Liver (tissue), 9 donors: ENCODE results near the gene PYGB. TPM values are rescaled to one million over a fixed set of nuclear protein-coding genes. Genes with fewer than 3 reads are reported as not detected.

Source experiments
- DNase-seq: peaks from one replicate; pipeline ENCODE4 v3.0.0-alpha.2; 2017; ENCODE audit warnings: low spot score
- H3K27ac ChIP-seq, 2 donors: one replicate each; pipeline ENCODE4 v1.7.0; 2013; ENCODE audit warnings: inconsistent platforms in 2 of 2, low read length in 2 of 2, control low read depth in 1 of 2, low read depth in 1 of 2, mild to moderate bottlenecking in 1 of 2
- H3K27me3 ChIP-seq, 4 donors: one replicate each; pipeline versions ENCODE4 v1.6.1 to v1.7.0; 2013; ENCODE audit warnings: low read length in 3 of 4, inconsistent platforms in 1 of 4, mild to moderate bottlenecking in 1 of 4, moderate library complexity in 1 of 4; ENCODE audit not compliant: control insufficient read depth in 4 of 4, insufficient read depth in 4 of 4
- H3K36me3 ChIP-seq, 4 donors: one replicate each; pipeline versions ENCODE4 v1.6.1 to v1.7.0; 2013; ENCODE audit warnings: low read length in 3 of 4, mild to moderate bottlenecking in 3 of 4, low read depth in 1 of 4, moderate library complexity in 1 of 4; ENCODE audit not compliant: control insufficient read depth in 4 of 4, insufficient read depth in 3 of 4
- H3K4me1 ChIP-seq, 4 donors: one replicate each; pipeline versions ENCODE4 v1.6.1 to v1.7.0; 2013; ENCODE audit warnings: low read length in 3 of 4, mild to moderate bottlenecking in 3 of 4, moderate library complexity in 1 of 4; ENCODE audit not compliant: control insufficient read depth in 4 of 4, insufficient read depth in 4 of 4
- H3K4me3 ChIP-seq, 3 donors: one replicate each; pipeline versions ENCODE4 v1.6.1 to v1.7.0; 2013; ENCODE audit warnings: low read length in 3 of 3, control low read depth in 1 of 3, low read depth in 1 of 3, mild to moderate bottlenecking in 1 of 3
- H3K9ac ChIP-seq, 2 donors: one replicate each; pipeline ENCODE4 v1.7.0; 2013; ENCODE audit warnings: low read length in 2 of 2, mild to moderate bottlenecking in 2 of 2, moderate library complexity in 2 of 2, control low read depth in 1 of 2, low read depth in 1 of 2
- H3K9me3 ChIP-seq, 4 donors: one replicate each; pipeline versions ENCODE4 v1.6.1 to v1.7.0; 2013; ENCODE audit warnings: low read length in 3 of 4; ENCODE audit not compliant: control insufficient read depth in 4 of 4
- ATF3 ChIP-seq: IDR thresholded peaks from 2 replicates; pipeline ENCODE4 v1.6.1; 2016; ENCODE audit warnings: antibody characterized with exemption
- CTCF ChIP-seq: fragments of 150-350 bp; IDR thresholded peaks from 2 replicates; pipeline ENCODE4 v1.5.1; 2017; ENCODE audit warnings: improper control_type of control experiment, low read depth, low read length; ENCODE audit not compliant: missing input control
- EGR1 ChIP-seq, 2 donors: IDR thresholded peaks; 2 replicates each; pipeline ENCODE4 v1.6.1; 2016 to 2018; ENCODE audit warnings: antibody characterized with exemption in 2 of 2, low read depth in 2 of 2
- FOXA1 ChIP-seq: IDR thresholded peaks from 2 replicates; pipeline ENCODE4 v1.6.1; 2016; ENCODE audit warnings: antibody characterized with exemption
- FOXA2 ChIP-seq: IDR thresholded peaks from 2 replicates; pipeline ENCODE4 v1.6.1; 2016; ENCODE audit warnings: antibody characterized with exemption
- GABPA ChIP-seq, 2 donors: IDR thresholded peaks in 1 of 2; conservative IDR thresholded peaks in 1 of 2; 2 replicates each; pipeline ENCODE4 v1.6.1; 2016; ENCODE audit warnings: antibody characterized with exemption in 2 of 2, mild to moderate bottlenecking in 1 of 2, moderate library complexity in 1 of 2
- HNF4A ChIP-seq, 2 donors: conservative IDR thresholded peaks; 2 replicates each; pipeline ENCODE4 v1.6.1; 2016; ENCODE audit warnings: antibody characterized with exemption in 2 of 2, mild to moderate bottlenecking in 2 of 2
- JUND ChIP-seq, 2 donors: IDR thresholded peaks; 2 replicates each; pipeline ENCODE4 v1.6.1; 2016; ENCODE audit warnings: antibody characterized with exemption in 2 of 2
- MAX ChIP-seq: IDR thresholded peaks from 2 replicates; pipeline ENCODE4 v1.6.1; 2016; ENCODE audit warnings: antibody characterized with exemption
- NR2F2 ChIP-seq: IDR thresholded peaks from 2 replicates; pipeline ENCODE4 v1.6.1; 2016; ENCODE audit warnings: antibody characterized with exemption
- RAD21 ChIP-seq, 2 donors: IDR thresholded peaks; 2 replicates each; pipeline ENCODE4 v1.6.1; 2016; ENCODE audit warnings: antibody characterized with exemption in 2 of 2, mild to moderate bottlenecking in 2 of 2
- REST ChIP-seq: IDR thresholded peaks from 2 replicates; pipeline ENCODE4 v1.6.1; 2016; ENCODE audit warnings: antibody characterized with exemption, mild to moderate bottlenecking
- RXRA ChIP-seq, 2 donors: IDR thresholded peaks; 2 replicates each; pipeline ENCODE4 v1.6.1; 2017 to 2018; ENCODE audit warnings: antibody characterized with exemption in 2 of 2, mild to moderate bottlenecking in 1 of 2
- YY1 ChIP-seq: IDR thresholded peaks from 2 replicates; pipeline ENCODE4 v1.6.1; 2016; ENCODE audit warnings: antibody characterized with exemption, mild to moderate bottlenecking
- WGBS: extraction: QIAGEN DNeasy Blood & Tissue Kit; methylation state at CpG from one replicate; pipeline ENCODE4 v1.1.7; 2013; 5-methylcytosine and 5-hydroxymethylcytosine counted together
- polyA plus RNA-seq, 2 donors: library from polyadenylated mRNA; stranded (reverse) in 1 of 2; unstranded in 1 of 2; fragments of 200-250 nt in 1 of 2; fragments of >200 nt in 1 of 2; fragmentation: Nextera tagmentation in 1 of 2; extraction: Ambion mirVana in 1 of 2; gene quantifications; one replicate each; pipeline versions ENCODE4 v1.2.1 to v1.2.3, GENCODE V29; 2013 to 2015
- total RNA-seq, 2 donors: library from RNA; depleted of rRNA; stranded (reverse); fragments of >200 nt; gene quantifications; one replicate each; pipeline ENCODE4 v1.2.3, GENCODE V29; 2014
- donor health status: healthy.
- donor health status: healthy.
- donor health status: healthy.
- donor health status: healthy.
- donor health status: healthy.

Gene PYGB
- total and polyA plus RNA-seq, 4 donors = 3.6 to 11.7 (median 9.8) TPM

- H3K36me3 ChIP-seq = peaks cover 0 to 33% (median 5%) of the 10 kb centered on the region in 4 donors
- H3K9me3 ChIP-seq = no peaks in the 10 kb centered on the region
- no peak for TF ChIP-seq CTCF
- no peak for TF ChIP-seq RAD21 (IDR thresholded peaks at IDR 0.05)
- TF ChIP-seq ATF3 = no peak
- TF ChIP-seq JUND (IDR thresholded peaks at IDR 0.05) = no peak
- TF ChIP-seq REST = no peak
- TF ChIP-seq NR2F2 = no peak
- no peak for TF ChIP-seq RXRA (IDR thresholded peaks at IDR 0.05)
- TF ChIP-seq FOXA1 = no peak
- H3K4me1 ChIP-seq = no peaks in the 10 kb centered on the region
- H3K4me3 ChIP-seq = no peak overlapping the region
- DNase-seq = no peak
- H3K27me3 ChIP-seq = no peaks in the 10 kb centered on the region
- 97% methylated on average over 20 of the region's 20 CpGs for WGBS
- no peak overlapping the region for H3K27ac ChIP-seq
- no peak overlapping the region for H3K9ac ChIP-seq
Measured at GRCh38 chr20:25273541-25274358, 25.9 kb downstream of the PYGB start.

GRCh38 chr20:25274481-25274880, 26.6 kb downstream of the PYGB start:
- Histone ChIP-seq H3K36me3 (peaks cover 0 to 29% (median 5%) of the 10 kb centered on the region in 4 donors), H3K9ac (no peak overlapping the region), H3K4me3 (no peak overlapping the region), H3K27me3 (no peaks in the 10 kb centered on the region), H3K9me3 (no peaks in the 10 kb centered on the region), H3K4me1 (no peaks in the 10 kb centered on the region), H3K27ac (no peak overlapping the region)
- TF ChIP-seq FOXA2 (no peak), EGR1 (IDR thresholded peaks at IDR 0.05; ENCODE audit: low read depth in 2 of 2) (no peak), JUND (IDR thresholded peaks at IDR 0.05) (no peak), FOXA1 (no peak), YY1 (no peak), MAX (no peak), GABPA (IDR thresholded peaks at IDR 0.05 in 1 of 2, conservative IDR thresholded peaks at IDR 0.05 in 1 of 2) (no peak), HNF4A (conservative IDR thresholded peaks at IDR 0.05) (no peak)
- 96% methylated on average over 20 of the region's 20 CpGs for WGBS
- DNase-seq = no peak
